Neural cell (in vitro differentiated cells): Measurements from ENCODE around the gene PTOV1.

ENCODE experiments used
- EP300 ChIP-seq: fragments of 450-650 bp; conservative IDR thresholded peaks from 2 replicates; pipeline ENCODE4 v1.6.1; 2014; ENCODE audit warnings: antibody characterized with exemption, mild to moderate bottlenecking, moderate library complexity; ENCODE audit not compliant: poor library complexity, severe bottlenecking
- RAD21 ChIP-seq: fragments of 450-650 bp; conservative IDR thresholded peaks from 2 replicates; pipeline ENCODE4 v1.6.1; 2014; ENCODE audit warnings: antibody characterized with exemption, mild to moderate bottlenecking, moderate library complexity
- TAF1 ChIP-seq: IDR thresholded peaks from 2 replicates; pipeline ENCODE4 v1.6.1; 2012; ENCODE audit warnings: low read depth
- TF ChIP-seq, protein P1 (sequence below): fragments of 450-650 bp; IDR thresholded peaks from 2 replicates; pipeline ENCODE4 v1.5.1; 2014; ENCODE audit warnings: antibody characterized with exemption, mild to moderate bottlenecking, moderate library complexity; ENCODE audit not compliant: poor library complexity, severe bottlenecking

DNA sequence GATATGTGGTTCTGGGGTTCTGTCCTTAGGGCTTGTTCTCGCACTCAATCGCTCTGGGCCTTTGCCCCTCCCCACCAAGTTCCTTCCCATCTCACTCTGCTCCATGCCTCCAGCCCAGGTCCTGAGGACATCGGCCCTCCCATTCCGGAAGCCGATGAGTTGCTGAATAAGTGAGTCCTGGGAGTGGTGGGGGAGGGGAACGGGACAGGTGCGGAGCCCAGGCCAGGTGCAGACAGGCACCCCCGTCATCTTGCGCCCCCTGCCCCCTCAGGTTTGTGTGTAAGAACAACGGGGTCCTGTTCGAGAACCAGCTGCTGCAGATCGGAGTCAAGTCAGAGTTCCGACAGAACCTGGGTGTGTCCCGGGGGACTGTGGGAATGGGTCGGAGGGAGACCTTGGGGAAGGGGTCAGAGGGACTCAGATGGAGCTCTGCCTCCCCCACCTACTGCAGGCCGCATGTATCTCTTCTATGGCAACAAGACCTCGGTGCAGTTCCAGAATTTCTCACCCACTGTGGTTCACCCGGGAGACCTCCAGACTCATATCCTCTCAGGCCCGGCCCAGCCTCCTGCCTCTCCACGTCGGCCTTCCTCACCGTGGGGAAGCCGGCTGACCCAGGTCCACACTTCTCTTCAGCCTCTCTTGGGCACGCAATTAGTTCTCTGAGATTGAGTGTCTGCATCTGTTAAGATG lies 48.0 kb upstream of the PTOV1 start:
- TF ChIP-seq, protein P1, sequence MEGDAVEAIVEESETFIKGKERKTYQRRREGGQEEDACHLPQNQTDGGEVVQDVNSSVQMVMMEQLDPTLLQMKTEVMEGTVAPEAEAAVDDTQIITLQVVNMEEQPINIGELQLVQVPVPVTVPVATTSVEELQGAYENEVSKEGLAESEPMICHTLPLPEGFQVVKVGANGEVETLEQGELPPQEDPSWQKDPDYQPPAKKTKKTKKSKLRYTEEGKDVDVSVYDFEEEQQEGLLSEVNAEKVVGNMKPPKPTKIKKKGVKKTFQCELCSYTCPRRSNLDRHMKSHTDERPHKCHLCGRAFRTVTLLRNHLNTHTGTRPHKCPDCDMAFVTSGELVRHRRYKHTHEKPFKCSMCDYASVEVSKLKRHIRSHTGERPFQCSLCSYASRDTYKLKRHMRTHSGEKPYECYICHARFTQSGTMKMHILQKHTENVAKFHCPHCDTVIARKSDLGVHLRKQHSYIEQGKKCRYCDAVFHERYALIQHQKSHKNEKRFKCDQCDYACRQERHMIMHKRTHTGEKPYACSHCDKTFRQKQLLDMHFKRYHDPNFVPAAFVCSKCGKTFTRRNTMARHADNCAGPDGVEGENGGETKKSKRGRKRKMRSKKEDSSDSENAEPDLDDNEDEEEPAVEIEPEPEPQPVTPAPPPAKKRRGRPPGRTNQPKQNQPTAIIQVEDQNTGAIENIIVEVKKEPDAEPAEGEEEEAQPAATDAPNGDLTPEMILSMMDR: no peak
- TF ChIP-seq EP300 (no peak), RAD21 (no peak), TAF1 (no peak)
